H1 (cell line): Measurements from ENCODE around the gene MED12L. TPM values are rescaled to one million over a fixed set of nuclear protein-coding genes. Genes with fewer than 3 reads are reported as not detected.

Experiments used
- CTCF ChIA-PET: fragments of 300-600 bp; sonication (Branson Sonifier 250); formaldehyde crosslinking; loops from one replicate; lab custom pipeline; 2021; ENCODE audit not compliant: partially characterized antibody; lab: Charles Lee
- POLR2A ChIA-PET: fragments of 300-600 bp; sonication (Branson Sonifier 250); formaldehyde crosslinking; loops from one replicate; lab custom pipeline; 2021; ENCODE audit warnings: inconsistent platforms; ENCODE audit not compliant: partially characterized antibody; lab: Charles Lee
- DNase-seq, 2 experiments: peaks; one replicate each; pipeline versions ENCODE4 v3.0.0 to v3.0.0-alpha.2; 2010 to 2022; ENCODE audit warnings: low spot score in 2 of 2, low read depth in 1 of 2, mixed read lengths in 1 of 2
- FAIRE-seq: peaks from 2 replicates; lab custom pipeline; 2011; peaks lifted over from hg19 to GRCh38; lab: Jason Lieb, UNC
- H2AFZ ChIP-seq: 2 replicates; pipeline ENCODE4 v1.8.1; 2012; ENCODE audit warnings: low read length, inconsistent platforms
- H2AK5ac ChIP-seq: 2 replicates; pipeline ENCODE4 v1.6.1; 2013; ENCODE audit warnings: low read depth, low read length
- H2BK120ac ChIP-seq: replicated peaks from 2 replicates; pipeline ENCODE3; 2013; ENCODE audit warnings: low read depth, low read length, inconsistent platforms
- H2BK12ac ChIP-seq: 2 replicates; pipeline ENCODE4 v1.6.1; 2013; ENCODE audit warnings: low read depth, low read length
- H2BK15ac ChIP-seq: 2 replicates; pipeline ENCODE4 v1.6.1; 2013; ENCODE audit warnings: low read length
- H2BK20ac ChIP-seq: 2 replicates; pipeline ENCODE4 v1.6.1; 2013; ENCODE audit warnings: low read length
- H2BK5ac ChIP-seq: 2 replicates; pipeline ENCODE4 v1.6.1; 2013; ENCODE audit warnings: low read depth, low read length
- H3K14ac ChIP-seq: 2 replicates; pipeline ENCODE4 v1.6.1; 2013; ENCODE audit warnings: inconsistent platforms; ENCODE audit not compliant: insufficient read length
- H3K18ac ChIP-seq: 2 replicates; pipeline ENCODE4 v1.6.1; 2013; ENCODE audit warnings: low read length; ENCODE audit errors: extremely low read depth
- H3K23ac ChIP-seq: 2 replicates; pipeline ENCODE4 v1.6.1; 2013; ENCODE audit warnings: inconsistent platforms; ENCODE audit not compliant: insufficient read length
- H3K23me2 ChIP-seq: 2 replicates; pipeline ENCODE4 v1.6.1; 2013; ENCODE audit warnings: low read depth, low read length
- H3K27ac ChIP-seq: 2 replicates; pipeline ENCODE4 v1.6.1; 2011; ENCODE audit warnings: low read depth, low read length, inconsistent platforms
- H3K27me3 ChIP-seq, 4 experiments: replicated peaks in 1 of 4; 1 replicate in 1 of 4; 2 replicates in 3 of 4; pipeline versions ENCODE4 v1.6.1 to v1.8.1; 2011 to 2013; ENCODE audit warnings: low read length in 3 of 4, mild to moderate bottlenecking in 3 of 4, inconsistent platforms in 2 of 4, mixed read lengths in 2 of 4, moderate library complexity in 1 of 4; ENCODE audit not compliant: control insufficient read depth in 3 of 4, insufficient read depth in 3 of 4; ENCODE audit errors: extremely low read depth in 1 of 4
- H3K36me3 ChIP-seq, 4 experiments: 2 replicates each; pipeline versions ENCODE4 v1.6.1 to v1.8.1; 2011 to 2013; ENCODE audit warnings: mild to moderate bottlenecking in 4 of 4, low read length in 3 of 4, moderate library complexity in 2 of 4, control low read depth in 1 of 4, inconsistent platforms in 1 of 4; ENCODE audit not compliant: insufficient read depth in 4 of 4, control insufficient read depth in 2 of 4
- H3K4ac ChIP-seq: replicated peaks from 2 replicates; pipeline ENCODE3; 2013; ENCODE audit warnings: low read length, low read depth, mixed read lengths, inconsistent platforms; ENCODE audit not compliant: insufficient read length
- H3K4me1 ChIP-seq, 4 experiments: replicated peaks in 1 of 4; 1 replicate in 1 of 4; 2 replicates in 3 of 4; pipeline versions ENCODE4 v1.6.1 to v1.8.1; 2011 to 2013; ENCODE audit warnings: low read length in 3 of 4, inconsistent platforms in 2 of 4, mixed read lengths in 1 of 4; ENCODE audit not compliant: insufficient read depth in 4 of 4, control insufficient read depth in 3 of 4
- H3K4me2 ChIP-seq, 2 experiments: 2 replicates each; pipeline versions ENCODE4 v1.6.1 to v1.8.1; 2011 to 2013; ENCODE audit warnings: low read depth in 2 of 2, low read length in 2 of 2, control low read depth in 1 of 2, inconsistent platforms in 1 of 2, mild to moderate bottlenecking in 1 of 2; ENCODE audit not compliant: insufficient read depth in 1 of 2
- H3K4me3 ChIP-seq, 4 experiments: fragments of 200-600, 300-600 bp in 1 of 4; sonication (generic), shearing (Covaris generic), sonication (Bioruptor Twin) in 1 of 4; 2 replicates each; pipeline versions ENCODE4 v1.5.1 to v1.8.1; 2011 to 2016; ENCODE audit warnings: low read length in 4 of 4, low read depth in 3 of 4, control low read depth in 2 of 4, inconsistent platforms in 2 of 4, mild to moderate bottlenecking in 2 of 4, mixed read lengths in 1 of 4, moderate library complexity in 1 of 4; ENCODE audit not compliant: insufficient read depth in 2 of 4; ENCODE audit errors: extremely low read depth in 1 of 4
- H3K56ac ChIP-seq: replicated peaks from 2 replicates; pipeline ENCODE3; 2013; ENCODE audit warnings: low read depth, mild to moderate bottlenecking, mixed read lengths, low read length, inconsistent platforms; ENCODE audit not compliant: insufficient read length
- H3K79me1 ChIP-seq: 2 replicates; pipeline ENCODE4 v1.6.1; 2013; ENCODE audit warnings: low read depth, low read length, control low read depth
- H3K79me2 ChIP-seq, 2 experiments: 2 replicates each; pipeline versions ENCODE4 v1.6.1 to v1.8.1; 2012 to 2013; ENCODE audit warnings: low read length in 2 of 2, mild to moderate bottlenecking in 2 of 2, inconsistent platforms in 1 of 2; ENCODE audit not compliant: insufficient read depth in 2 of 2, control insufficient read depth in 1 of 2
- H3K9ac ChIP-seq, 4 experiments: replicated peaks in 1 of 4; 1 replicate in 1 of 4; 2 replicates in 3 of 4; pipeline versions ENCODE4 v1.6.1 to v1.8.1; 2011 to 2013; ENCODE audit warnings: low read depth in 3 of 4, low read length in 3 of 4, control low read depth in 2 of 4, mild to moderate bottlenecking in 2 of 4, moderate library complexity in 2 of 4, inconsistent platforms in 1 of 4; ENCODE audit errors: extremely low read depth in 1 of 4
- H3K9me3 ChIP-seq, 2 experiments: 2 replicates each; pipeline versions ENCODE4 v1.6.1 to v1.8.1; 2012 to 2013; ENCODE audit warnings: mild to moderate bottlenecking in 2 of 2, moderate library complexity in 2 of 2, control low read depth in 1 of 2, inconsistent platforms in 1 of 2, low read depth in 1 of 2, low read length in 1 of 2, mixed read lengths in 1 of 2; ENCODE audit not compliant: insufficient read depth in 2 of 2
- H4K20me1 ChIP-seq, 2 experiments: replicated peaks in 1 of 2; 2 replicates each; pipeline versions ENCODE3 to v1.8.1; 2011 to 2013; ENCODE audit warnings: inconsistent platforms in 2 of 2, low read length in 2 of 2, mild to moderate bottlenecking in 1 of 2; ENCODE audit not compliant: insufficient read depth in 2 of 2, control insufficient read depth in 1 of 2
- H4K5ac ChIP-seq: 2 replicates; pipeline ENCODE4 v1.6.1; 2013; ENCODE audit warnings: low read length, low read depth, mixed read lengths, inconsistent platforms; ENCODE audit not compliant: insufficient read length
- H4K8ac ChIP-seq: 2 replicates; pipeline ENCODE4 v1.8.0; 2013; ENCODE audit warnings: mild to moderate bottlenecking, moderate library complexity, low read length, inconsistent platforms; ENCODE audit not compliant: insufficient read depth; ENCODE audit errors: extremely low read depth
- H4K91ac ChIP-seq: replicated peaks from 2 replicates; pipeline ENCODE3; 2013; ENCODE audit warnings: low read length, mixed read lengths, inconsistent platforms; ENCODE audit not compliant: insufficient read length
- CHD1 ChIP-seq: IDR thresholded peaks from 2 replicates; pipeline ENCODE4 v1.6.1; 2012; ENCODE audit warnings: low read depth, low read length, improper control_type of control experiment
- POU5F1 ChIP-seq: IDR thresholded peaks from 2 replicates; pipeline ENCODE4 v1.6.1; 2011; ENCODE audit warnings: low read depth, mild to moderate bottlenecking, low read length, moderate library complexity
- WGBS, 2 experiments: shearing (Covaris generic) in 1 of 2; methylation state at CpG; one replicate each; pipeline versions ENCODE4 v1.1.6 to v1.1.7; 2013 to 2015; ENCODE audit warnings: low lambda C conversion rate in 2 of 2, mixed read lengths in 2 of 2, inconsistent platforms in 1 of 2, low coverage in 1 of 2, missing lambda C conversion rate in 1 of 2; ENCODE audit not compliant: insufficient replicate concordance in 2 of 2, insufficient coverage in 1 of 2, insufficient read length in 1 of 2; ENCODE audit errors: extremely low coverage in 1 of 2, missing lambda C conversion rate in 1 of 2; 5-methylcytosine and 5-hydroxymethylcytosine counted together
- polyA plus RNA-seq, 7 experiments: library from polyadenylated mRNA; depleted of rRNA in 3 of 7; stranded (reverse) in 5 of 7; unstranded in 2 of 7; fragments of >200 nt in 5 of 7; fragments of 200-250 nt in 2 of 7; gene quantifications; 1 replicate in 5 of 7; 2 replicates in 1 of 7; 4 replicates in 1 of 7; pipeline versions ENCODE4 v1.2.1 to v1.2.3, GENCODE V29; 2011 to 2013; ENCODE audit warnings: missing spikeins in 2 of 7, mixed read lengths in 2 of 7
- total RNA-seq: library from RNA; stranded (reverse); fragmentation: NEBNext Ultra II Directional; extraction: Animal tissue kit (Norgen Biotek cat#: 25700); gene quantifications from 2 replicates; pipeline ENCODE4 v1.2.1, GENCODE V29; 2021
- TF ChIP-seq, protein P1 (sequence below): IDR thresholded peaks from 2 replicates; pipeline ENCODE4 v1.6.1; 2011; ENCODE audit warnings: low read length, improper control_type of control experiment

Gene MED12L
- total and polyA plus RNA-seq, 2 of the 8 experiments (the other 6 are each of a cell fraction or from before 2014, with no cell fraction given) = 3.6 to 26.2 TPM

DNA sequence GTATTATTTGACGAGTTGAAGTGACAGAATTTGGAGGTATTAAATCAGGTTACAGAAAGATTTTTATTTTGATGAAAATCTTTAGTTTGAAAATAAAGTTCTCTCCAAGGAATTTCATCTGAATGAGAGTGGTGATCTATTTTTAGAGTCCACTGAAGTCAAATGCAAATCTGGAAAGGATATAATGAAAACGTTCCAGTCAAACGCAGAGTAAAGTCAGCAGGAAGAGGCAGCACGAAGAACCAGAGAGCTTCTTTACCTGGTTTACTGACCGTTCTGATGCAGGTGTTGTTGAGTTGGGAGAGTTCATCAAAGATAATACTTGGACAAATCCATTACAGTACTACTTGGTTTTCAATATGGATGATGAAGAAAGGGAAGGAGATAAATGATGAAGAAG is 184.2 kb downstream of the MED12L start:
- Histone ChIP-seq H3K4ac (no peak overlapping the region), H3K36me3 (no peaks in the 10 kb centered on the region), H3K14ac (no peak overlapping the region), H3K4me1 (peaks cover 0 to 7% (median 3%) of the 10 kb centered on the region in 4 experiments; a peak in 2 of 7 replicates), H3K4me3 (no peak overlapping the region), H3K23me2 (no peaks in the 10 kb centered on the region), H3K27me3 (no peaks in the 10 kb centered on the region), H3K27ac (no peak overlapping the region), H2BK15ac (no peak overlapping the region), H4K8ac (no peak overlapping the region), H3K18ac (no peak overlapping the region), H3K79me2 (no peaks in the 10 kb centered on the region), H3K56ac (no peak overlapping the region), H2AK5ac (no peak overlapping the region), H3K79me1 (no peaks in the 10 kb centered on the region; the same call in 1 of the 2 replicates), H2AFZ (no peak overlapping the region), H2BK12ac (no peak overlapping the region), H2BK120ac (no peak overlapping the region), H4K20me1 (no peaks in the 10 kb centered on the region), H4K91ac (no peak overlapping the region), H3K4me2 (no peak overlapping the region), H3K23ac (no peak overlapping the region), H2BK5ac (no peak overlapping the region), H3K9ac (no peak overlapping the region), H2BK20ac (no peak overlapping the region), H3K9me3 (no peaks in the 10 kb centered on the region), H4K5ac (no peak overlapping the region)
- 87% methylated on average over 5 of the region's 5 CpGs; no CpG with 5 or more reads in 1 of the 2 experiments for WGBS, 2 experiments
- FAIRE-seq = no peak
- ChIA-PET POLR2A (no interaction called here), CTCF (interaction anchor here (0.7 to 1.5 kb wide), 4 partner anchors 13 to 101 kb away, joined by 3 to 5 read pairs (median 3); no protein-coding TSS in a partner anchor)
- DNase-seq = no peak
- no peak for TF ChIP-seq CHD1
- TF ChIP-seq POU5F1 = no peak
- TF ChIP-seq, protein P1, sequence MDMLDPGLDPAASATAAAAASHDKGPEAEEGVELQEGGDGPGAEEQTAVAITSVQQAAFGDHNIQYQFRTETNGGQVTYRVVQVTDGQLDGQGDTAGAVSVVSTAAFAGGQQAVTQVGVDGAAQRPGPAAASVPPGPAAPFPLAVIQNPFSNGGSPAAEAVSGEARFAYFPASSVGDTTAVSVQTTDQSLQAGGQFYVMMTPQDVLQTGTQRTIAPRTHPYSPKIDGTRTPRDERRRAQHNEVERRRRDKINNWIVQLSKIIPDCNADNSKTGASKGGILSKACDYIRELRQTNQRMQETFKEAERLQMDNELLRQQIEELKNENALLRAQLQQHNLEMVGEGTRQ = no peak
